Measurements from ENCODE around the gene TENM4. TPM values are rescaled to one million over a fixed set of nuclear protein-coding genes. Genes with fewer than 3 reads are reported as not detected.

The TENM4 gene
- total RNA-seq, 1 donor from 2014 or later, result not detected

DNA sequence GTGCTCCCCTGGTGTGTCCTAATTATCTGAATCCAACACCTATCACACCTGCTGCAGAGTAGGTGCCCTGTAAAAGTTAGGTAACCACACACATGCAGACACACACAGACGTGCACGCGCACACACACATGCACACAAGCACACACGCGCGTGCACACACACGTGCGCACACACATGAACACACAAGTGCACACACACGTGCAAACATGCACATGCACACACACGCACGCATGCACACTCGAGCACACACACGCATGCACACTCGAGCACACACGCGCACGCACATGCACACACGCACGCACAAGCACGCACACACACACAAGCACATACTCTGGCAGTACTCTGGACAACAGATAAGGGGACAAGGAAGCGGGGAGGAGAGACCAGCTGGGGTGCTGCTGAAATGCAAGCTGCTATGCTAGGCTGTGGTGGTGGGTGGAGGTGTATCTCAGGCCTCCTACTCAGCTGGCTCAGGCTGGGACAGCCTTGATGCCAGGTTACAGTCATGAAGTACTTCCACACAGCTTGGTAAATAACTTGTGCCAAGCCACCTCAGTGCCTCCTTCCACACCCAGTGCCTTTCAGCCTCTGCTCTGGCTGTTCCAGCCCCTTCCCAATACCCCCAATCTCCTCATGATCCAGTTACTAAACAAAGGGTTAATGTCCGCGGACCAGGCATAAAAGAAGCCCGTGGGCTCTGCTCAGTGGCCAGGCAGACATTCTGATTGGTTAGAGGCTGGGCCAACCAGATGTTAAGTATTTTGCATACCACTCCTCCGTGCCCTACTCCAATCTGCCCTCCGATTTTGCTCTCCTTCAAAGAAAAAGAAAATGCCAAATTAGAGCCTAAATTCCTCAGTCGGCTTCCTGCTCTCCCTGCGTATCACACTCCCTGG is 374.1 kb downstream of the TENM4 start:
- DNase-seq (ENCODE audit: low read depth in 2 of 2), result peak in 1 of 2 donors; percentile 12

DNA sequence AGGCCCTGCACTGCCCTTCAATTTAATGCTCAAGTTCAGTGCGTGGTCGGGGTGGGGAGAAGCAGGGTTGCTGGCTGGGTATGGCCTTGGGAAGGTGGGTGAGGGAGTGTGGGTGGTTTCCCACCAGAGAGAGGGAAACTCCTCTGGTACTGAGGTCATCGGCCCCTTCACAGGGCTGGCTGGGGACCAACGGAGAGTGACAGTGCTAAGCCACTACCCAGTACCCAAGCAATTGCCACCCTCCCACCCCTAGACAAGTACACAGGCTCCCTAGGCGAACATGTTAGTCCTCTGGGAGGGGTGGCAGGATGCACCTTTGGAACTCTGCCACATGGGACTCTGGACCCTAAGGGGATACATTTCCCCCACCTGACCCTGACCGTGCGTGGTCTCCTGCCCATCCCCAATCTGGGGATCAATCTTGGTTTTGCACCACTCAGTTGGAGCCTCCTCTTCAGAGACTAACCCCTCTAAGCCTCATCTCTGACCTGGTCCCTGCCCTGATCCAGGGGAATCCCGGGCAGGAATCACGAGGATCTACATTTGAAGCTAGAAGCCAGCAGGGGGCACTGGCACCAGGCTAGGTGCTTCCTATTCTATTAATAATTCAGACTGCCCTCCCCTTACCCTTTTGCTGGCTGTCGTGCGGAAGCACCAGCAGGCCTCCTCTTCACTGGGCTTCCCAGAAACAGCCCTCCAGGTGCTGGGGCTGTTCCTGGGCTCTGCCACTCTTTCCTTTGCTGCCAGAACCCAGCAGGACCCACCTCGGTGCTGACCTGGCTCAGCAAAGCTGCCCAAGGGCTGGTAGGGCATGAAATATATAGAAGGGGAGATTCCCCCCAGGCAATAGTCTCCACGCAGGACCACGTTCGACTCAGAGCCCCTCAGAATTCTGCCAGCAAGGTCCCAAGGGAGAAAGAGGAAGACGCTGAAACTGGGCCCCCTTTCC is 377.7 kb downstream of the TENM4 start:
- peak; percentile 35 to 69 for DNase-seq (ENCODE audit: low read depth in 2 of 2)

DNA sequence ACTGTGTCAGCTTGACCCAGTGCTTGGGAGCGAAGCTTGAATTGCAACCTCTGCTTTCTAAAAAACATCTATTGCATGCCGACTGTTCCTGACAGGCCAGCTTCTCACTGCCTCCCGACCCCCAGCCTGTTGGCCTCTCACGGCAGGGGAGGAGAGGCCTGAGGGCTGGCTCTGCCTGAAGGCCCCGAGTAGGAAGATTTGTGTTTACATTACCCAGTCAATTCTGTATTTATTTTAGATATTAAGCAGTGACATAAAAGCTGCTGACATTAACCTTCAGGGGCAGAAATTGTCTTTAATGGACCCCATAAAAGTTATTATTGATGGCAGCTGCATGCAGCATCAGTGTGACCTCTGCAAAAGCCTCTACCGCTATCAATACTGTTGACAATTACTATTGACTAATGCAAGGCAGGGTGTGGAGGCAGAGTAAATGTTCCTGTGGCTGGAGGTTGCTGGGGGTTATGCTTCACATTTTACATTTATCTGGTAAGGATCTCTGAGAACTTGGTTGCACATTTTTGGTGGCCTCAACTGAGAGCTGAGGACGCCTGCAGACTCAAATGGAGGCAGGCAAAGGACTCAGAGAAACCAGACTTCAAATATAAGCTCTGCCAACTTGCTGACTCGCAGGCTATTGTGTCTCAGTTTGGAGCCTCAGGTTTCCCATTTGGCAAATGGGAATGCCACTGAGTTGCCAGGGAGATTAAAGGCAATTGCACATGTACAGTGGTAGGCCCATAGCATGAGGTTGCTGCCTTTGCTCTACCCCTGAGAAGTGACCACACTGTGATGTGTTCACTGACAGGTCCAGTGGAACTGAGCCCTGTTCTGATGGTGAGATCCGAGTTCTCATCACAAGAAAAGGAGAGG is 380.5 kb downstream of the TENM4 start:
- no peak for DNase-seq (ENCODE audit: low read depth in 2 of 2)

DNA sequence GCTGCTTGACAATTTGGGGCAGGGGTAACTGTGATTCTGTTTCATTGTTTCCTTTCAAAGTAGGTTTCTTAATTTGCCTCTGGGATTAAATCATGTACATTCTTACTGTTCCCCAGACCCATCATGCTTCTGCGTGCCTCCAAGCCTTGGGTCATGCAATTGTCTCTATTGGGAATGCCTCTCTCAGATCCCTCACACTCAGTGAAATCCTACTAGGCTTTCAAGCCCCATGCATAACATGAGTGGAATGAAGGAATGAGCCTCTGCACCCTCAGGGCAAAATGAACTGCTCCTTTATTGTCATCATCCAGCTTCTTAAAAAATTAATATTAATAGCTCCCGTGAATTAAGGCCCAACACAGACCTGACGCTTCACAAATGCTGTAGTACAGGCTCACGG is 381.7 kb downstream of the TENM4 start:
- no peak for DNase-seq (ENCODE audit: low read depth in 2 of 2)

DNA sequence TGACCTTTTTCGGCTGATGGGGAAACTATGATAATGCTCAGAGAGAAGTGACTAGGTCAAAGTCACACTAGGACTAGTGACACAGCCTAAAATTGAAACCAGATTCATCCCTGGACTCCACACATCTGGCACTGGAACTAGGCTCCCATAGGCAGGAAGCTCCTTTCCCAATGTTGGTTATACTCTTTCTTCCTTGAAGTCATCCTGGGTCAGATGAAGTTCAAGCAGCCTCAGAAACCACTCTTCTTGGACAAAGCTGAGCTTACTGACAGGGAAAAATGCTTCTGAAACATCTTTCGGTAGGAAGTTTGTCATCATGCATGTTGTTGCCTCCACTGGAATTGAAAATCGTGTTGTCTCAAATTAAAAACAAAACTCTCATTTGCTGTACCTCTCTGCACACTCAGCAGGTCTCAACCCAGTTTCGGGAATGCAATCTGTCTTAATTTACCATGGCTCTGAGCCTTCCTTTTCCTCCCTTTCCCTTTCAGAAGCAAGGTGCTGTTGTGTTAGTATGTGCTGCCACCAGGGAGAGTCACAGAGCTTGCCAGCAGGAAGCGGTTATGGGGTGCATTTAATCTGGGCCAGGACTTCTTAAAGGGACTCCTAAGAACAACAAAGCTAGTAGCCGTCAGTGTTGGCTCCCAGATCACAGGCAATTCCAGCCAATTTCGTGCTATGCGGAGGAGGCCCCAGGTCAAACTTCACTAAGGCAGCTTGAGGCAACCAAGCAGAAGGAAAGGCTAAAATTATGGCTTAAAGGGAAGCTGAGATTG is 384.8 kb downstream of the TENM4 start:
- DNase-seq (ENCODE audit: low read depth in 2 of 2), result peak in 1 of 2 donors; percentile 4

DNA sequence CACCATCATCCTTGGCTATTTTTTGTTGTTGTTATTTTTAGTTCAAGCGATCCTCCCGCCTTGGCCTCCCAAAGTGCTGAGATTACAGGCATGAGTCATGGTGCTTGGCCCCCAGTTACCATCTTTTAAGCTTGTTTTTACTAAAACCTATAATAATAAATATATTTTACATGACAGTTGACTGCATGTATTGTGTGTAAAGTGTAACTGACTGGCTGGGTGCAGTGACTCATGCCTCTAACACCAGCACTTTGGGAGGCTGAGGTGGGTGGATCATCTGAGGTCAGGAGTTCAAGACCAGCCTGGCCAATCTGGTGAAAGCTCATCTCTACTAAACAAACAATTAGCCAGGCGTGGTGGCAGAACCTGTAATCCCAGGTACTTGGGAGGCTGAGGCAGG is 386.2 kb downstream of the TENM4 start:
- DNase-seq (ENCODE audit: low read depth in 2 of 2), result no peak

GRCh38 chr11:79052544-79052943 is 388.3 kb downstream of the TENM4 start:
- peak; percentile 7 to 17 for DNase-seq (ENCODE audit: low read depth in 2 of 2)

DNA sequence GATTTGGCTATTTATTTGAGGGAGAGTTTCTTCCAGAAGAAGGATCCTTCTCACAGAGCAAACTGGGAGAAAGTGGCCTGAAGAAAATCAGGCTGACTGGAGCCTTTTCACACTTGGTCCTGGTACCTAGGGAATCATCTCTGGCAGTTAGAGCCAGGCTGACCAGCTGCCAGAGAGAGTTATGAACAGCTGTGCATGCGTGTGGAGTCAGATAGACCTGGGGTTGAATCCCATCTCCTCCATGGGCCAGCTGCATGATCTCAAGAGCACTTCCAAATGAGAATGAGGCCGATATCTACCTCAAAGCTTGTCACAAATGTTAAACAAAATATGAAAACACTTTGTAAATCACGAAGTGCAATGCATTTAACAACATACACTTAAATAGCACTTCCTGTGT is 390.0 kb downstream of the TENM4 start:
- DNase-seq (ENCODE audit: low read depth in 2 of 2), result no peak

GRCh38 chr11:79049741-79050179 is 391.1 kb downstream of the TENM4 start:
- no peak for DNase-seq (ENCODE audit: low read depth in 2 of 2)

GRCh38 chr11:79047980-79048379 is 392.9 kb downstream of the TENM4 start:
- DNase-seq (ENCODE audit: low read depth in 2 of 2), result no peak

GRCh38 chr11:79047321-79047720 is 393.5 kb downstream of the TENM4 start:
- DNase-seq (ENCODE audit: low read depth in 2 of 2), result no peak

- no peak for DNase-seq (ENCODE audit: low read depth in 2 of 2)
Observed at GRCh38 chr11:79046366-79046765, 394.5 kb downstream of the TENM4 start.

DNA sequence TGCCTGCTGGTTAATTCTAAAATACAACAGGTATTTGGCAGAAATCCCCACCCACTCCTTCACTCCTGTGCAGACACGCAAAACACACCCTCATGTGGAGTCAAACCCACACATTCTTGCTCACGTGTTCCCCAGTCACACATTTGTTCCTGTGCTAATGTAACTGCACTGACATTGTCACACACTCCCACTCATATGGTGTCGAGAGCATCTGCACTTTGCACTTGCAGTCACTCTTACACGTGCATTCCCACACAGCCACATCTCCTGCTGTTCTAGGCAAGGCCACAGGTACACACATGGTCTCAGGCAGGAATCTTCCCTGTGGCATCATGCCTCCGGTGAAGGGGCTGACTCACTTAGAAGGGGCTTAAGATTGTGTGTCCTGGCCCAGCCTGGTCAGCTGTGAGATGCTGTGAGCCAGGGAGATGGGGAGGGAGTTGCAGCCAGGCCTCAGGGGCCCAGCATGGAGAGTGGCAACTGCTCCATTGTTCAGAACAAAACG is 395.0 kb downstream of the TENM4 start:
- no peak for DNase-seq (ENCODE audit: low read depth in 2 of 2)

DNA sequence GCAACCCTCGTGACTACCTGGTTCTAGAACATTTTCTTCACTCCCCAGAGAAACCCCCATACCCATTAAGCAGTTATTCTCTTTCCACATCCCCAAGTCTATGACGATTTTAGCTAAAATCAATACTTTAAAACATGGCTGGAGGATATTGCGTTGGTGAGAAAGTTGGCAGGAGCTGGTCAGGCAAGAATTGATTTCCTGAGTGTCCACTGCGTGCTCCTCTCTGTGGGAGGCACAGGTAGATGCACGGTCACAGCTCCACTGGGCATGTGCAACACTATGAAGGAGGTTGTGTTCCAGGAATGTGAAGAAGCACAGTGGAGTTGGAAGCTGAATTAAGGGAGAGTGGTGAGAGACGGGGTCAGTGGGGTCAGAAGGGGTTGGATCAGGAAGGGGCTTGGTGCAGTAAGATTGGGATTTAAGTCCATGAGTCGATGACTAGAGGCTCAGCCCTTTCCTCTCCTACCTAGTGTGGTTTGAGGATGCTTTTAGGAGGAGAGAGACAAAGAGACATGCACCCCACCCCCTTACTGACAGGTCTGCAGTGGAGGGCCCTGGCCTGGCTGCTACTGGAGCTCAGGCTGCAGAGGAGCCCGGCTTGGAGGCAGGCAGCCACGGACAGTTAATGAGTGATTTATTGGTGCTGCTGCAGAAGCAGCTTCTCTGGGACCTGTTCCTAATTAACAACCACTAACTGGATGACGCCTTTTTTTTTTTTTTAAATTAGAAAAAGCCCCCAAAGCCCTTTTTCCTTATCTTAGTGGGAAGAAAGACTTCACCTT is 395.6 kb downstream of the TENM4 start:
- no peak for DNase-seq (ENCODE audit: low read depth in 2 of 2)

DNA sequence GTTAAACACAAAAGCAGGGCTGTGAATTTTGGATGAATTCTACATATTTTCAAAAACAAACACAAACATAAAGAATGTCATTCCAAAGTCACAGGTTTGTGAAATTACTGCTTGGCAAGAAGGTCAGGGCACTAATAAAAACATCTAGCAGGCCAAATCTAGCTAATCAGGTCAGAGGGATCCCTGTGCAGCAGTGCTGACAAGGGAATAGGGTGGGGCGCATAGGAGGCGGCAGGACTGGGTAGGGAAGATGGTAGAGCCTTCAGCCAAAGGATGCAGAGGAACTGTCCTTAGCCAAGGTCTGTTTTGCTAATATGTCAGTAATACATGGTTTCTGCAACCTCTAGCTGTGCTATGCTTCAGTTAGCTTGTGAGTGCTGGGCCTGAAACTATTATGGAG is 396.6 kb downstream of the TENM4 start:
- no peak for DNase-seq (ENCODE audit: low read depth in 2 of 2)

- DNase-seq (ENCODE audit: low read depth in 2 of 2), result no peak
Observed at GRCh38 chr11:79043726-79044125, 397.1 kb downstream of the TENM4 start.

GRCh38 chr11:79042824-79043223 is 398.0 kb downstream of the TENM4 start:
- DNase-seq (ENCODE audit: low read depth in 2 of 2), result no peak

GRCh38 chr11:79040348-79040747 is 400.5 kb downstream of the TENM4 start:
- no peak for DNase-seq (ENCODE audit: low read depth in 2 of 2)

DNA sequence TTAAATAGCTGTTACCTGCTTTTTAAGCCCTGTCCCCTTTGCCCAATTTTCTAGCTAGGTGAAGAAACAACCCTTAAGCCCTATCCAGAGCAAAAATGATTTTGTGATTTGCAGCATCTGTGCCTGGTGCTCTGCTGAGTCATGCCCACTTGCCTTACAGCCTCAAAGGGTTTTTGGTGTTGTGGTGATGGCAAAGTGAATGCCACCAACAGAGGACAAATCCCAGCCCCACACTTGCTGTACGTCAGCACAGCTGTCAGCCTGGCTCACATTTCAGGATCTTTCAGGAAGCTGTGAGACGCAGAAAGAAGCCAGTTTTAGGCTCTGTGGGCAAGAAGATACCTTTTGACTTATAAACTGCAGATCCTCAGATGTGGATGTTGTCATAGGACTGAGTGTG is 401.7 kb downstream of the TENM4 start:
- no peak for DNase-seq (ENCODE audit: low read depth in 2 of 2)

Data from lung microvascular endothelial cell (primary cell).